DMS53 treated with DMSO at 0.1 percent for 48 hours (cell line): ENCODE measurements around the gene FCHSD2.
A peak's percentile ranks its signal among the peaks of the same experiment; 100 is the strongest.

Source experiments
- DNase-seq: peaks from one replicate; lab custom pipeline; 2025; ENCODE audit not compliant: unreplicated experiment; lab: John Stamatoyannopoulos, UW

Gene FCHSD2

GRCh38 chr11:72975778-72976521, 166.2 kb downstream of the FCHSD2 start:
- DNase-seq: no peak

GRCh38 chr11:72974487-72975205, 167.5 kb downstream of the FCHSD2 start:
- no peak for DNase-seq

GRCh38 chr11:72972496-72973128, 169.5 kb downstream of the FCHSD2 start:
- DNase-seq: no peak

GRCh38 chr11:72971192-72971967, 170.7 kb downstream of the FCHSD2 start:
- no peak for DNase-seq

GRCh38 chr11:72970557-72971118, 171.5 kb downstream of the FCHSD2 start:
- no peak for DNase-seq

GRCh38 chr11:72969894-72970335, 172.2 kb downstream of the FCHSD2 start:
- no peak for DNase-seq

GRCh38 chr11:72968390-72968789, 173.7 kb downstream of the FCHSD2 start:
- no peak for DNase-seq

GRCh38 chr11:72965672-72966071, 176.4 kb downstream of the FCHSD2 start:
- DNase-seq: no peak

GRCh38 chr11:72962717-72963116, 179.4 kb downstream of the FCHSD2 start:
- DNase-seq: no peak

- peak; percentile 28 for DNase-seq
These were observed 180.0 kb downstream of the FCHSD2 start for GRCh38 chr11:72962084-72962483.

GRCh38 chr11:72959998-72960731, 182.0 kb downstream of the FCHSD2 start:
- no peak for DNase-seq

GRCh38 chr11:72958791-72959190, 183.3 kb downstream of the FCHSD2 start:
- no peak for DNase-seq

- no peak for DNase-seq
These were observed 186.7 kb downstream of the FCHSD2 start for GRCh38 chr11:72955466-72955865.

GRCh38 chr11:72954860-72955259, 187.3 kb downstream of the FCHSD2 start:
- no peak for DNase-seq

- DNase-seq: no peak
These were observed 188.5 kb downstream of the FCHSD2 start for GRCh38 chr11:72953637-72954036.

GRCh38 chr11:72951888-72952287, 190.2 kb downstream of the FCHSD2 start:
- no peak for DNase-seq

- DNase-seq: no peak
These were observed 190.9 kb downstream of the FCHSD2 start for GRCh38 chr11:72951193-72951592.

- DNase-seq: no peak
These were observed 191.4 kb downstream of the FCHSD2 start for GRCh38 chr11:72950685-72951084.

- DNase-seq: no peak
These were observed 194.9 kb downstream of the FCHSD2 start for GRCh38 chr11:72947229-72947628.

- DNase-seq: no peak
These were observed 198.5 kb downstream of the FCHSD2 start for GRCh38 chr11:72943664-72944063.
